Vagina (tissue), 2 donors: Measurements from ENCODE around the gene CATSPERB. TPM values are rescaled to one million over a fixed set of nuclear protein-coding genes. Genes with fewer than 3 reads are reported as not detected.
"Not testable (repeated sequence)": the region's sequence is repeated elsewhere in the genome, so short reads cannot be mapped to it uniquely, and the experiment has no call there.

Source experiments
- DNase-seq, 2 donors: peaks; one replicate each; pipeline ENCODE4 v3.0.0-alpha.2; 2017; ENCODE audit errors: extremely low spot score in 2 of 2
- H3K27ac ChIP-seq: fragments of 200-600 bp; sonication (generic); one replicate; pipeline ENCODE4 v1.5.1; 2019
- H3K27me3 ChIP-seq: fragments of 200-600 bp; sonication (generic); one replicate; pipeline ENCODE4 v1.5.1; 2019
- H3K36me3 ChIP-seq, 2 donors: fragments of 200-600 bp; sonication (generic); one replicate each; pipeline ENCODE4 v1.5.1; 2017 to 2019
- H3K4me1 ChIP-seq: fragments of 200-600 bp; sonication (generic); one replicate; pipeline ENCODE4 v1.5.1; 2019
- H3K4me3 ChIP-seq, 2 donors: fragments of 200-600 bp; sonication (generic); 1 replicate in 1 of 2; 2 replicates in 1 of 2; pipeline ENCODE4 v1.5.1; 2016 to 2019
- H3K9me3 ChIP-seq: fragments of 200-600 bp; sonication (generic); one replicate; pipeline ENCODE4 v1.5.1; 2019
- CTCF ChIP-seq, 3 experiments: fragments of 450-650 bp in 2 of 3; fragments of 200-600 bp in 1 of 3; sonication (generic) in 1 of 3; IDR thresholded peaks; one replicate each; pipeline ENCODE4 v1.5.1; 2017 to 2019; ENCODE audit warnings: antibody characterized with exemption in 3 of 3, mild to moderate bottlenecking in 2 of 3, moderate library complexity in 2 of 3
- POLR2A ChIP-seq, 2 donors: fragments of 450-650 bp; IDR thresholded peaks; one replicate each; pipeline ENCODE4 v1.6.1; 2017; ENCODE audit warnings: antibody characterized with exemption in 2 of 2, mild to moderate bottlenecking in 2 of 2, moderate library complexity in 2 of 2
- POLR2AphosphoS5 ChIP-seq, 2 donors: sonication (generic); formaldehyde crosslinking; IDR thresholded peaks; one replicate each; pipeline ENCODE4 v1.9.0; 2017; ENCODE audit warnings: antibody characterized with exemption in 2 of 2, mild to moderate bottlenecking in 2 of 2, low read depth in 1 of 2; ENCODE audit not compliant: insufficient read depth in 1 of 2
- intact Hi-C: fragments of 100-400 bp; cut with DNase I; formaldehyde crosslinking; loops from one replicate; pipeline ENCODE4 v1.15.1; 2023
- total RNA-seq: library from RNA; depleted of rRNA; stranded (reverse); fragments of >200 nt; gene quantifications from one replicate; pipeline ENCODE4 v1.2.3, GENCODE V29; 2016

The CATSPERB gene
- total RNA-seq, 1 donor from 2014 or later, result 5.2 TPM

DNA sequence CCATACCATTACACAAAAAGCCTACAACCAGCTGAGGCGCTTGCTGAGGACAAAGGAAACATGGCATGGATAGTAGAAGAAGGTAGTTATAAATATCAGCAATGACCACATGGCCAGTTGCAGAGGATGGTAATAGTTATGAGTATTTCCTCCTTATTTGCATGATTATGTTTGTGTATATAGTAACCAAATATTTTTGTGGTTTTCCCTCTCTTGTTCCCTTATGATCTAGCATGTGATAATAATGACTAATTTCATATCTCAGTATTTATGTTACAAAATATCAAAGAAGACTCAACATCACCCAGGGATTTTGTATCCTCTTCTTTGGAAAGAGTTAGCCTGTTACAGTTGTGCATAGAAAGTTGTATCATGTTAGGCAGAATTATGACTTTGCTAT, 13.5 kb upstream of the CATSPERB start:
- DNase-seq, result no peak
- Histone ChIP-seq H3K4me1 (no peaks in the 10 kb centered on the region), H3K27me3 (no peaks in the 10 kb centered on the region), H3K36me3 (no peaks in the 10 kb centered on the region), H3K9me3 (no peaks in the 10 kb centered on the region), H3K27ac (no peak overlapping the region), H3K4me3 (no peak overlapping the region)
- TF ChIP-seq POLR2AphosphoS5 (IDR thresholded peaks at IDR 0.05; ENCODE audit: insufficient read depth in 1 of 2, low read depth in 1 of 2), result no peak
- no peak for TF ChIP-seq CTCF (IDR thresholded peaks at IDR 0.05)
- TF ChIP-seq POLR2A (IDR thresholded peaks at IDR 0.05), result no peak
- intact Hi-C loops, result no loop called here

DNA sequence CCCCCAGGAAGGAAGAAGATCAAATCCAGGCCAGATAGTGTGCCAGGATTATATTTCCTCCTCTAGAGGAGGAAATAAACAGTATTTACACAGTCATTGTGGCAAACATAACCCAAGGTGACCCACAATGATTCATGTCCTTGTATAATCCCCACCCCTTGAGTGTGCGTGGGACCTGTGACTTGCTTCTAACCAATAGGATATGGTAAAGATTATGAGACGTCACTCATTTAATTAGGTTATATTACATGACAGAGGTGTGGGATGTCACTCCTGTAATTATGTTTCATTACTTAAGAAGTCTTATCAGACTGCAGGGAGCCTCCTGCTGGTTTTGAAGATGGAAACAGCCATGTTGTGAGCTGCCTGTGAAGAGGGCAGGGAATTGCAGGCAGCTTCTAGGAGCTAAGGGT, 12.2 kb upstream of the CATSPERB start:
- TF ChIP-seq POLR2AphosphoS5 (IDR thresholded peaks at IDR 0.05; ENCODE audit: insufficient read depth in 1 of 2, low read depth in 1 of 2) (no peak), CTCF (IDR thresholded peaks at IDR 0.05) (no peak), POLR2A (IDR thresholded peaks at IDR 0.05) (no peak)
- no peak overlapping the region for H3K27ac ChIP-seq
- H3K4me3 ChIP-seq, result no peak overlapping the region
- no peaks in the 10 kb centered on the region for H3K4me1 ChIP-seq
- H3K36me3 ChIP-seq, result no peaks in the 10 kb centered on the region
- H3K27me3 ChIP-seq, result no peaks in the 10 kb centered on the region
- no peak for DNase-seq
- intact Hi-C loops, result no loop called here
- H3K9me3 ChIP-seq, result no peaks in the 10 kb centered on the region

DNA sequence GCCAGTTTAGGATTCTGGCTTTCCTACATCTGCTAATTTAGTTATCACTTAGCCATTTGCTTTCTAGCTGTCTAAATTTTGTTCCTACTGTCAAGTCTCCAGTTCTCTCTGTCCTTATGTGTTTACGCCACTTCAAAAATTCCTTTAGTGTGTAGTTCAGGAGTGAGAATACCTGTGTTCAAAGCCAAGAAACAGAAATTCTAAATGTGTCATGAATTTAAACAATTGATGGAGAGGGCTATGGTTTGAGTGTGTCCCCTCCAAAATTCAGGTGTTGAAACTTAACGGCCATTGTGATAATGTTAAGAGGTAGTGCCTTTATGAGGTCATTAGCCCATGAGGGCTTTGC, 11.4 kb upstream of the CATSPERB start:
- Histone ChIP-seq H3K27ac (no peak overlapping the region), H3K4me1 (no peaks in the 10 kb centered on the region), H3K27me3 (no peaks in the 10 kb centered on the region), H3K4me3 (no peak overlapping the region), H3K36me3 (no peaks in the 10 kb centered on the region), H3K9me3 (no peaks in the 10 kb centered on the region)
- intact Hi-C loops, result no loop called here
- TF ChIP-seq POLR2A (IDR thresholded peaks at IDR 0.05) (no peak), POLR2AphosphoS5 (IDR thresholded peaks at IDR 0.05; ENCODE audit: insufficient read depth in 1 of 2, low read depth in 1 of 2) (no peak), CTCF (IDR thresholded peaks at IDR 0.05) (no peak)
- DNase-seq, result no peak

DNA sequence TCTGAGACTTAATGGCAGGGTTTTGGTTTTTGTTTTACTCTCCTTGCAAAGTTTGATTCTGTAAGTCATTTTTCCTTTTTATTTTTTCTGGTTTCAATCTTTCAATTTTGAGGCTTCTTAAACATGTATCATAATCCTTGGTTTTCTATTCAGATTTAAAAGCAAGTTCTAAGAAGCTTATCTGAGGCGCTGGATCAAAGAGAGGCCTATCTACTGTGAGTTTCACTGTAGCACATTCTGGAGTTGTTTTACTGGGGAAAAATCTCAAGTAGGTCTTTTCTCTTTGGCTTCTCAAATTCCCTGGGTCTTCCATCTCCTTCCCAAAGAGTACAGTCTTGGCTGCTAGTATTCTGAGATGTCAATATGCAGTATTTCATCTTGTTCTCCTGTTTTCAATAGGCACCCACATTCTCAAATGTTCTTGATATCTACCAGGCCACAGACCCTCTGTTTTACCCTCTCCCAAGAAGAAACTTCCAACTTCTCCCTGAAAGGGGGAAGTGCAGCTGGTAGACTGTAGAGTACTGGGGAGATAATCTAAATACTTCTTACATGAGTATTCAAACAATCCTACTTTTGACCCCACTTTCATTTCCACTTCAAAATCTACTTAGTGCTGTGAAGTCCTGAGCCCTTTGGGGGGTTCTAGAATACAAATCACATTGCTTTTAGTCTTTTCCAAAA, 10.9 kb upstream of the CATSPERB start:
- intact Hi-C loops, result no loop called here
- no peaks in the 10 kb centered on the region for H3K36me3 ChIP-seq
- no peak for DNase-seq
- H3K27me3 ChIP-seq, result no peaks in the 10 kb centered on the region
- no peaks in the 10 kb centered on the region for H3K9me3 ChIP-seq
- H3K4me1 ChIP-seq, result no peaks in the 10 kb centered on the region
- no peak overlapping the region for H3K27ac ChIP-seq
- no peak overlapping the region for H3K4me3 ChIP-seq
- no peak for TF ChIP-seq POLR2A (IDR thresholded peaks at IDR 0.05)
- no peak for TF ChIP-seq POLR2AphosphoS5 (IDR thresholded peaks at IDR 0.05; ENCODE audit: insufficient read depth in 1 of 2, low read depth in 1 of 2)
- TF ChIP-seq CTCF (IDR thresholded peaks at IDR 0.05), result no peak

DNA sequence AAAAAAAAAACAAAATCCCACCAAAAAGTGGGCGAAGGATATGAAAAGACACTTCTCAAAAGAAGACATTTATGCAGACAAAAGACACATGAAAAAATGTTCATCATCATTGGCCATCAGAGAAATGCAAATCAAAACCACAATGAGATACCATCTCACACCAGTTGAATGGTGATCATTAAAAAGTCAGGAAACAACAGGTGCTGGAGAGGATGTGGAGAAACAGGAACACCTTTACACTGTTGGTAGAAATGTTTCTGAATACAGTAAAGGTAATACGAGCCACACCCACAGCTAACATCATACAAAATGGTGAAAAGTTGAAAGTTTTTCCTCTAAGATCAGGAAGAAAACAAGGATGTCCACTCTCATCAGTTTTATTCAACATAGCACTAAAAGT, 8.0 kb upstream of the CATSPERB start:
- H3K4me3 ChIP-seq, H3K9me3 ChIP-seq, intact Hi-C loops, H3K36me3 ChIP-seq, DNase-seq, H3K27ac ChIP-seq, H3K4me1 ChIP-seq, H3K27me3 ChIP-seq: not testable (repeated sequence)
